ENCODE results near the gene USP6NL. TPM values are rescaled to one million over a fixed set of nuclear protein-coding genes. Genes with fewer than 3 reads are reported as not detected.

Gene USP6NL
- total and polyA plus RNA-seq, 8 donors, result 2.2 to 10.4 (median 5.1) TPM

DNA sequence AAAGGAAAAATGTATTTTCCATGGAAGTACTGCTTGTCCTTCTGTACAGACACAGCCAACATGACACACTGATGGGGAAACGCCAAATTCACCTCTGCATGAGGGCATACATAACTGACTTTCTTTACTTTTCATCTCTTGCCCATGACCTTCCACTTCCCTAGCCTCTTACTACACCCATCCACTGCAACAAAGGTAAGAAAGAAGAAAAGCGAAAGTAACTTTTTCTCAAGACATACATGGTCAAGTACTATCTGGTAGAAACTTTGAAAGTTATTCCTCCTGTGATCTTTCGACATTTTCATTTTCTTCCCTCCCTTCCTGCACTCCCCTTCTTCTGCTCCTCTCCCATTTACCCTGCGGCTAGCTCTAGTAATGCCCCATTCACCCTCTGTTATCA is 130.8 kb downstream of the USP6NL start:
- ATAC-seq (no peak), FAIRE-seq (no peak), DNase-seq (no peak)
- 91 to 96% methylated on average over 4 of the region's 4 CpGs for WGBS, 2 donors
- TF ChIP-seq, protein P1, sequence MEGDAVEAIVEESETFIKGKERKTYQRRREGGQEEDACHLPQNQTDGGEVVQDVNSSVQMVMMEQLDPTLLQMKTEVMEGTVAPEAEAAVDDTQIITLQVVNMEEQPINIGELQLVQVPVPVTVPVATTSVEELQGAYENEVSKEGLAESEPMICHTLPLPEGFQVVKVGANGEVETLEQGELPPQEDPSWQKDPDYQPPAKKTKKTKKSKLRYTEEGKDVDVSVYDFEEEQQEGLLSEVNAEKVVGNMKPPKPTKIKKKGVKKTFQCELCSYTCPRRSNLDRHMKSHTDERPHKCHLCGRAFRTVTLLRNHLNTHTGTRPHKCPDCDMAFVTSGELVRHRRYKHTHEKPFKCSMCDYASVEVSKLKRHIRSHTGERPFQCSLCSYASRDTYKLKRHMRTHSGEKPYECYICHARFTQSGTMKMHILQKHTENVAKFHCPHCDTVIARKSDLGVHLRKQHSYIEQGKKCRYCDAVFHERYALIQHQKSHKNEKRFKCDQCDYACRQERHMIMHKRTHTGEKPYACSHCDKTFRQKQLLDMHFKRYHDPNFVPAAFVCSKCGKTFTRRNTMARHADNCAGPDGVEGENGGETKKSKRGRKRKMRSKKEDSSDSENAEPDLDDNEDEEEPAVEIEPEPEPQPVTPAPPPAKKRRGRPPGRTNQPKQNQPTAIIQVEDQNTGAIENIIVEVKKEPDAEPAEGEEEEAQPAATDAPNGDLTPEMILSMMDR (IDR thresholded peaks at IDR 0.05), result no peak
- Histone ChIP-seq H3K4me3 (no peak overlapping the region), H3K36me3 (peaks cover 0 to 13% (median 0%) of the 10 kb centered on the region in 3 donors), H3K4me1 (no peaks in the 10 kb centered on the region), H3K27me3 (no peaks in the 10 kb centered on the region), H3K9me3 (no peaks in the 10 kb centered on the region), H3K27ac (no peak overlapping the region)
- intact Hi-C loops (cut with DNase I), result no loop called here

DNA sequence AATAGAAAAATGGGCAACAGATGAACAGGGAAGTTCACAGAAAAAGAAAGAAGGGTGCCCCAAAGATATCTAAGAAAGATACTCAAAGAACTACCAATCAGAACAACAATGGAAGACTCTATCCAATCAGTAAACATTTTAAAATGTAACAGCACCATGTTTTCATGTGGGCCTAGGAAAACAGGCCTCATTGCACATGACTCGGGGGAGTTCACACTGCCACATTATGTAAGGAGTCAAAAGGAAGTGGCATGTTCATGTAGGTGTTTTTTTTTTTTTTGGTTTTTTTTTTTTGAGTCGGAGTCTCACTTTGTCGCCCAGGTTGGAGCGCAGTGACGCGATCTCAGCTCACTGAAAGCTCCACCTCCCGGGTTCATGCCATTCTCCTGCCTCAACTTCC is 132.2 kb downstream of the USP6NL start:
- no peak for ATAC-seq
- H3K36me3 ChIP-seq, result peaks cover 0 to 3% (median 0%) of the 10 kb centered on the region in 3 donors
- H3K27ac ChIP-seq, result no peak overlapping the region
- FAIRE-seq, result no peak
- TF ChIP-seq, protein P1 (IDR thresholded peaks at IDR 0.05), result no peak
- WGBS, 2 donors, result 98 to 99% methylated on average over 7 of the region's 7 CpGs
- no peak for DNase-seq
- no peak overlapping the region for H3K4me3 ChIP-seq
- no peaks in the 10 kb centered on the region for H3K9me3 ChIP-seq
- intact Hi-C loops (cut with DNase I), result no loop called here
- H3K4me1 ChIP-seq, result no peaks in the 10 kb centered on the region
- no peaks in the 10 kb centered on the region for H3K27me3 ChIP-seq

DNA sequence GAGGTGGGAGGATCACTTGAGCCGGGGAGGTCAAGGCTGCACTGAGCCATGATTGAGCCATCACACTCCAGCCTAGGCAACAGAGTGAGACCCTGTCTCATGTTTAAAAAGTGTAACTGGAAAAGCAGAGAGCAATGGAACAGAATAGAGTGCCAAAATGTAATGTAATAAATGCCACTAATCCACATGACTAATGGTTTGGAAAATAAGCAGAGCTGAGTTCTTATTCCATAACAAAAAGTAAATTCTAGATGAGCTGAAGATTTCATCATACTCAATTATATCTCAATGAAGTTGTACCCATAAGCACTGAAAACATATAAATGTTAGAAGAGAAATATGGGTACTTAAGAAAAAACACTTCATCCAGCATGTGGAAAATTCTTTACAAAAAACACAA is 132.6 kb downstream of the USP6NL start:
- no peak overlapping the region for H3K4me3 ChIP-seq
- DNase-seq (no peak), ATAC-seq (no peak), FAIRE-seq (no peak)
- no peak overlapping the region for H3K27ac ChIP-seq
- TF ChIP-seq, protein P1 (IDR thresholded peaks at IDR 0.05), result no peak
- 97 to 100% methylated on average over 1 of the region's 1 CpG for WGBS, 2 donors
- H3K9me3 ChIP-seq, result no peaks in the 10 kb centered on the region
- no peaks in the 10 kb centered on the region for H3K4me1 ChIP-seq
- no peaks in the 10 kb centered on the region for H3K27me3 ChIP-seq
- intact Hi-C loops (cut with DNase I), result no loop called here
- H3K36me3 ChIP-seq, result peaks cover 0 to 3% (median 0%) of the 10 kb centered on the region in 3 donors

DNA sequence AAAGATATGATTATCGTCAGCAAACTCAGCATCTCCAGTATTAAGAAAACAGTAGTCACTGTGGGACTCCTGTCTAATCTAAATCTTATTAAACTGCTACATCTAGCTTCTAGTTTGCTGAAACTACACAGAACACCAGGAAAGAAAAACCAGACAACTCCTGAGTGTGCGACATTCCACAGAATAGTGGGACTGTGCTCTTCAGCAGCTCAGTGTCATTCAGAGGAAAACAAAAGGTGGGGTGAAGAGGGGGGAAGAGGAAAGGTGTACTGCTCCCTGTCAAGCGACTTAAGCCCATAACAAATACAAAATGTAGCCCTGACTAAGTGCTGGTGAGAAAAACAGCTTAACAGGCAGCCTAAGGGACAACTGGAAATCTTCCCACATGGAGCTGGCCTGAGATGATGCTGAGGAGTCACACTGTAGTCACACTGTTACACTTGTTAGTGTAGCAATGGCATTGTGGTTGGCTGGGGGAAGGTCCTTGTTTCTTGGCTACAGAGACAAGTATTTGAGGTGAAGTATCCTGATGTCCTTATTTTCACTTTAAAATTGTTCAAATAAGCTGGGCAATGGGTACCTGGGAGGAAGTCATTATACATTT is 135.5 kb downstream of the USP6NL start:
- TF ChIP-seq, protein P1 (IDR thresholded peaks at IDR 0.05), result no peak
- H3K36me3 ChIP-seq, result peaks cover 0 to 3% (median 0%) of the 10 kb centered on the region in 3 donors
- no peak for DNase-seq
- no peaks in the 10 kb centered on the region for H3K4me1 ChIP-seq
- intact Hi-C loops (cut with DNase I), result no loop called here
- H3K27me3 ChIP-seq, result no peaks in the 10 kb centered on the region
- ATAC-seq, result no peak
- no peaks in the 10 kb centered on the region for H3K9me3 ChIP-seq
- WGBS, 2 donors, result 91 to 96% methylated on average over 3 of the region's 3 CpGs
- H3K4me3 ChIP-seq, result no peak overlapping the region
- H3K27ac ChIP-seq, result no peak overlapping the region
- FAIRE-seq, result no peak

DNA sequence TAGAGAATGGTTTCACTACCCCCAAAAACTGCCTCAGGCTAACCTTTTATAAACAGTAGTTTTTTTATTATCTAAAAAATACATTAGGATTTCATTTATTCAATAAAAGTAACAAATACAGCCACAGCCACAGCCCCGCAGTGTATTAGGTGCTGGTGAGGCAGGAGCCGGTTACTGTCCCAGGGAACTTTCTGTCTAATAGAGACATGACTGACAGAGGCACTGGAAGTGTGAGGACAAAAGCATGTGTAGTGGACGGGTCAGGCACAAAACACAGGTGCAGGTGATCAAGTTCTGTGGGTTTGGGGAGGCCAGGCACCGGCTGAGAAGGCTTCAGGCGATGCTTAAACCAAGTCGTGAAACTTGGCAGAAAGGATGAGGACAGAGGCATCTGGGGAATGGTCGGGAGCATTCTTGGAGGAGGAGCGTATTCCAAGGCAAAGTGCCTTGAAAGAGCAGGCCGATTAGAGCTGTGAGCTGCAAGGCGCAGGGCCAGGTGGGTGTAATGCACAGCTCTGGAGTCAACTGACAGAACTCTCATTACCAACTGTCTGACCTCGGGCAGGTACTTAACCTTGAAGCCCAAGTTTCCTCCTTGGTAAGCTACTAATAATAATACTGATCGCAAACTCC is 138.2 kb downstream of the USP6NL start:
- H3K9me3 ChIP-seq, result no peaks in the 10 kb centered on the region
- no peak overlapping the region for H3K27ac ChIP-seq
- intact Hi-C loops (cut with DNase I), result no loop called here
- DNase-seq, result no peak
- WGBS, 2 donors, result 66% methylated on average over 12 of the region's 12 CpGs
- no peaks in the 10 kb centered on the region for H3K36me3 ChIP-seq
- peak in 2 of 4 donors; percentile 50 to 63 for ATAC-seq
- no peak for FAIRE-seq
- TF ChIP-seq, protein P1 (IDR thresholded peaks at IDR 0.05), result no peak
- H3K27me3 ChIP-seq, result no peaks in the 10 kb centered on the region
- no peak overlapping the region for H3K4me3 ChIP-seq
- H3K4me1 ChIP-seq, result peaks cover 0 to 3% (median 0%) of the 10 kb centered on the region in 3 donors
